HL-60 (cell line): ENCODE results near the gene SPA17.

Experiments
- DNase-seq, 2 experiments: peaks; one replicate each; pipeline ENCODE4 v3.0.0-alpha.2; 2010 to 2020; ENCODE audit warnings: low read depth in 1 of 2, low spot score in 1 of 2
- H3K27ac ChIP-seq: fragments of 250-450 bp; sonication (Bioruptor Pico); replicated peaks from 2 replicates; pipeline ENCODE4 v1.5.1; 2020; ENCODE audit warnings: mild to moderate bottlenecking, moderate library complexity
- H3K27me3 ChIP-seq: fragments of 250-450 bp; sonication (Bioruptor Pico); 2 replicates; pipeline ENCODE4 v1.5.1; 2021; ENCODE audit warnings: mild to moderate bottlenecking, moderate library complexity; ENCODE audit not compliant: insufficient read depth, poor library complexity, severe bottlenecking
- H3K4me3 ChIP-seq: replicated peaks from 2 replicates; pipeline ENCODE4 v1.5.1; 2011; ENCODE audit warnings: mild to moderate bottlenecking, control low read depth, low read length; ENCODE audit not compliant: insufficient read depth
- GABPA ChIP-seq: IDR thresholded peaks from 2 replicates; pipeline ENCODE4 v1.6.1; 2012; ENCODE audit warnings: low read depth
- POLR2AphosphoS5 ChIP-seq: IDR thresholded peaks from 2 replicates; pipeline ENCODE4 v1.6.1; 2012; ENCODE audit warnings: low read depth
- SPI1 ChIP-seq: IDR thresholded peaks from 2 replicates; pipeline ENCODE4 v1.6.1; 2012; ENCODE audit warnings: low read depth, mild to moderate bottlenecking, borderline replicate concordance
- TF ChIP-seq, protein P1 (sequence below): IDR thresholded peaks from one replicate; pipeline ENCODE4 v1.5.1; 2011; ENCODE audit warnings: low read length, control low read depth, inconsistent platforms; ENCODE audit not compliant: insufficient read depth
- TF ChIP-seq, protein P2 (sequence below): IDR thresholded peaks from 2 replicates; pipeline ENCODE4 v1.6.1; 2012; ENCODE audit warnings: low read depth; ENCODE audit not compliant: insufficient replicate concordance

Gene SPA17

DNA sequence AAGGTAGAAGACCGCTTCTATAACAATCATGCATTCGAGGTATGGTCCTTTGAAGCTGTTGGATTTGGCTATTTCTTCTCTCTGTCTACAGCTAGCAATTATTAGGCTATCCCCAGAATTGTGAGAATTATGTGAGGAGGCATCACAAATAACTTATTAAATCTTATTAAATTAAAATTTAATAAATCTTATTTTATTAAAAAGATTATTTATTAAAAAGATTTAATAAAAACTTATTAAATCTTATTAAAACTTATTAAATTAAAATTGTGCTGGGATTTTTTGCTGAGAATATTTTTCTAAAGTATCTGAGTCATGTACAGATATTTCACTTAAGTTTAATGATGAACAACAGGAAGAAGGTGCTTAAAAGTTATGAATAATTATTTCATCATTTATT is 7.7 kb downstream of the SPA17 start:
- no peak overlapping the region for H3K27ac ChIP-seq
- TF ChIP-seq, protein P1, sequence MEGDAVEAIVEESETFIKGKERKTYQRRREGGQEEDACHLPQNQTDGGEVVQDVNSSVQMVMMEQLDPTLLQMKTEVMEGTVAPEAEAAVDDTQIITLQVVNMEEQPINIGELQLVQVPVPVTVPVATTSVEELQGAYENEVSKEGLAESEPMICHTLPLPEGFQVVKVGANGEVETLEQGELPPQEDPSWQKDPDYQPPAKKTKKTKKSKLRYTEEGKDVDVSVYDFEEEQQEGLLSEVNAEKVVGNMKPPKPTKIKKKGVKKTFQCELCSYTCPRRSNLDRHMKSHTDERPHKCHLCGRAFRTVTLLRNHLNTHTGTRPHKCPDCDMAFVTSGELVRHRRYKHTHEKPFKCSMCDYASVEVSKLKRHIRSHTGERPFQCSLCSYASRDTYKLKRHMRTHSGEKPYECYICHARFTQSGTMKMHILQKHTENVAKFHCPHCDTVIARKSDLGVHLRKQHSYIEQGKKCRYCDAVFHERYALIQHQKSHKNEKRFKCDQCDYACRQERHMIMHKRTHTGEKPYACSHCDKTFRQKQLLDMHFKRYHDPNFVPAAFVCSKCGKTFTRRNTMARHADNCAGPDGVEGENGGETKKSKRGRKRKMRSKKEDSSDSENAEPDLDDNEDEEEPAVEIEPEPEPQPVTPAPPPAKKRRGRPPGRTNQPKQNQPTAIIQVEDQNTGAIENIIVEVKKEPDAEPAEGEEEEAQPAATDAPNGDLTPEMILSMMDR: no peak
- no peak for TF ChIP-seq GABPA
- no peak for TF ChIP-seq POLR2AphosphoS5
- no peak for TF ChIP-seq SPI1
- TF ChIP-seq, protein P2, sequence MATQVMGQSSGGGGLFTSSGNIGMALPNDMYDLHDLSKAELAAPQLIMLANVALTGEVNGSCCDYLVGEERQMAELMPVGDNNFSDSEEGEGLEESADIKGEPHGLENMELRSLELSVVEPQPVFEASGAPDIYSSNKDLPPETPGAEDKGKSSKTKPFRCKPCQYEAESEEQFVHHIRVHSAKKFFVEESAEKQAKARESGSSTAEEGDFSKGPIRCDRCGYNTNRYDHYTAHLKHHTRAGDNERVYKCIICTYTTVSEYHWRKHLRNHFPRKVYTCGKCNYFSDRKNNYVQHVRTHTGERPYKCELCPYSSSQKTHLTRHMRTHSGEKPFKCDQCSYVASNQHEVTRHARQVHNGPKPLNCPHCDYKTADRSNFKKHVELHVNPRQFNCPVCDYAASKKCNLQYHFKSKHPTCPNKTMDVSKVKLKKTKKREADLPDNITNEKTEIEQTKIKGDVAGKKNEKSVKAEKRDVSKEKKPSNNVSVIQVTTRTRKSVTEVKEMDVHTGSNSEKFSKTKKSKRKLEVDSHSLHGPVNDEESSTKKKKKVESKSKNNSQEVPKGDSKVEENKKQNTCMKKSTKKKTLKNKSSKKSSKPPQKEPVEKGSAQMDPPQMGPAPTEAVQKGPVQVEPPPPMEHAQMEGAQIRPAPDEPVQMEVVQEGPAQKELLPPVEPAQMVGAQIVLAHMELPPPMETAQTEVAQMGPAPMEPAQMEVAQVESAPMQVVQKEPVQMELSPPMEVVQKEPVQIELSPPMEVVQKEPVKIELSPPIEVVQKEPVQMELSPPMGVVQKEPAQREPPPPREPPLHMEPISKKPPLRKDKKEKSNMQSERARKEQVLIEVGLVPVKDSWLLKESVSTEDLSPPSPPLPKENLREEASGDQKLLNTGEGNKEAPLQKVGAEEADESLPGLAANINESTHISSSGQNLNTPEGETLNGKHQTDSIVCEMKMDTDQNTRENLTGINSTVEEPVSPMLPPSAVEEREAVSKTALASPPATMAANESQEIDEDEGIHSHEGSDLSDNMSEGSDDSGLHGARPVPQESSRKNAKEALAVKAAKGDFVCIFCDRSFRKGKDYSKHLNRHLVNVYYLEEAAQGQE: no peak
- no peak for DNase-seq
- H3K4me3 ChIP-seq: no peak overlapping the region
- peaks cover 3% of the 10 kb centered on the region for H3K27me3 ChIP-seq

DNA sequence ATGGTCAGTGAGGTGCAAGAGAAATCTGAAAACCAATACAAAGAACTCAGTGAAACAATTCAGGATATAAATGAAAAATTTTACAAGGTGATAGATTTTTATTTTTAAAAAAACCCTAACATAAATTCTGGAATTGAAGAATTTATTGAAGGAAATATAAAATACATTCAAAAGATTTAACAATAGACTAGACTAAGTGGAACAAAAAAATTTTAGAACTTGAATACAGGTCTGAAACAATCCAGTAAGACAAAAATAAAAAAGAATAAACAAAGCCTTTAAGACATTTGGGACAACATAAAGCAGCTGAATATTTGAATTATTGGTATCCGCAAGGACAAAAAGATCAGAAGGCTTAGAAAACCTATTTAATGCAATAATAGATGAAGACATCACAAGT is 8.7 kb downstream of the SPA17 start:
- Histone ChIP-seq H3K4me3 (no peak overlapping the region), H3K27me3 (peaks cover 3% of the 10 kb centered on the region), H3K27ac (no peak overlapping the region)
- TF ChIP-seq, protein P2: no peak
- TF ChIP-seq, protein P1: no peak
- TF ChIP-seq SPI1: no peak
- TF ChIP-seq POLR2AphosphoS5: no peak
- TF ChIP-seq GABPA: no peak
- no peak for DNase-seq

DNA sequence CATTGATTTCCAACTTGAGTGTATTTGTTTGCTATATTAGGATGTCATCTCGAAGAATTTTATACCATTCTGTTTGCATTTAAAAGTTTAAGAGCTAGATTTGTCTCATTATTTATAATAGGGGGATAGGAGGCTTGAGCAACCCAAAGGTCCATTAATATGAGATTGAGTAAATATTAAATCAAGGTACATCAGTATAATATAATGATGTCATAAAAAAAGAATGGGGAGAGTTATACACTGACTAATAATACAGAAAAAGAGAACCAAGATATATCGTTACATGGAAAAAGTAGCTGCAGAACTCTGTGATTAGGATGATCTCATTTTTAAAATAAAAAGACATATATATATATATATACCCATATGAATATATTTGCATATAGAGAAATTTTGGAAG is 19.4 kb downstream of the SPA17 start:
- TF ChIP-seq GABPA (no peak), POLR2AphosphoS5 (no peak), SPI1 (no peak)
- TF ChIP-seq, protein P2: no peak
- TF ChIP-seq, protein P1: no peak
- no peak overlapping the region for H3K27ac ChIP-seq
- no peak for DNase-seq
- H3K4me3 ChIP-seq: no peak overlapping the region
- H3K27me3 ChIP-seq: no peaks in the 10 kb centered on the region
